HG03139 (cell line): ENCODE data around the gene GJB5.
"Not testable (repeated sequence)": the region's sequence is repeated elsewhere in the genome, so short reads cannot be mapped to it uniquely, and the experiment has no call there.

ENCODE experiments used
- ATAC-seq: cut with Tn5 transposase; IDR thresholded peaks from one replicate; pipeline ENCODE4 v1.9.1; 2021; ENCODE audit not compliant: unreplicated experiment

The GJB5 gene

DNA sequence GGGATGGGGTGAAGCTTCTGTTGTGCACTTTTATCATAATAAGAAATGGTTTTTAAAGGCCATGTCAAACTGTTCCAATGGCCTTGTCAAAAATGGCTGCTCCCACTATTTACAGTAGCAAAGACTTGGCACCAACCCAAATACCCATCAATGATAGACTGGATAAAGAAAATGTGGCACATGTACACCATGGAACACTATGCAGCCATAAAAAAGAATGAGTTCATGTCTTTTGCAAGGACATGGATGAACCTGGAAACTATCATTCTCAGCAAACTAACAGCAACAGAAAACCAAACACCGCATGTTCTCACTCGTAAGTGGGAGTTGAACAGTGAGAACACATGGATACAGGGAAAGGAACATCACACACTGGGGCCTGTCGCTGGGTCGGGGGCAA is 18.3 kb downstream of the GJB5 start:
- ATAC-seq = not testable (repeated sequence)

DNA sequence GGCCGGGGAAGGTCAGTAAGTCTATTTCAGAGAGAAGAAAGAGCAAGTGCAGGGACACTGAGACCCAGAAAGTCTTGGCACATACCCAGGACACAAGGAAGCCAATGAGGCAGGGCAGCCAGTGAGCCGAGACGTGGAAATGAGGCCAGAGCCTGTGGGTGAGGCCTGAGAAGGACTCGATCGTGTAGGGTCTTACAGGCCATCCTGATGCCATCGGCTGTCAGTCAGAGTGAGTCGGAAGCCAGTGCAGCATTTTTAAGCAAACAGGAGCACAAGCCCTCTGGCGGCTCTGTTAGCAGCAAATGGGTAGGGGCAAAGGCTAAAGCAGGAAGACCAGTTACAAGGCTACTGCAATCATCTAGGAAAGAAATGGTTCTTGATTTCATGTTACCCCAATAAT is 20.1 kb downstream of the GJB5 start:
- no peak for ATAC-seq

DNA sequence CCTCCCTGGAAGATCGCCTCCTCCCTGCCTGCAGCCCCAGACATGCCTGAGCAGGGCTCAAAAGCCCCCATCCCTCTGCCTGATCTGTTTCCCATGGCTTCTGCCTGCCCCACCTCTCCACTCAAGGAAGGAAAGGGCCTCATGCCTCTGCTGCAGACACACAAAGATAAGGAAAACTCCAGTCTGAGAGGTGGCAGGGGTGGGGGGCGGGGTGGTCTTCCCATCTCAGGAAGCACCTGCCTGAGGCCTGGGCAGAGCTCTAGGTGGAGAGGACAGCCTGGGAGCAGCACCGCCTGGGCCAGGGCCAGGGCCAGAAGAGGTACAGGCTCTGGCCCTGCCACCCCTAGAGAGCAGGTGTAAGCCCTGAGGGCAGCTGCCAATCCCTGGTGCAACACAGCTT is 22.1 kb downstream of the GJB5 start:
- ATAC-seq = no peak

DNA sequence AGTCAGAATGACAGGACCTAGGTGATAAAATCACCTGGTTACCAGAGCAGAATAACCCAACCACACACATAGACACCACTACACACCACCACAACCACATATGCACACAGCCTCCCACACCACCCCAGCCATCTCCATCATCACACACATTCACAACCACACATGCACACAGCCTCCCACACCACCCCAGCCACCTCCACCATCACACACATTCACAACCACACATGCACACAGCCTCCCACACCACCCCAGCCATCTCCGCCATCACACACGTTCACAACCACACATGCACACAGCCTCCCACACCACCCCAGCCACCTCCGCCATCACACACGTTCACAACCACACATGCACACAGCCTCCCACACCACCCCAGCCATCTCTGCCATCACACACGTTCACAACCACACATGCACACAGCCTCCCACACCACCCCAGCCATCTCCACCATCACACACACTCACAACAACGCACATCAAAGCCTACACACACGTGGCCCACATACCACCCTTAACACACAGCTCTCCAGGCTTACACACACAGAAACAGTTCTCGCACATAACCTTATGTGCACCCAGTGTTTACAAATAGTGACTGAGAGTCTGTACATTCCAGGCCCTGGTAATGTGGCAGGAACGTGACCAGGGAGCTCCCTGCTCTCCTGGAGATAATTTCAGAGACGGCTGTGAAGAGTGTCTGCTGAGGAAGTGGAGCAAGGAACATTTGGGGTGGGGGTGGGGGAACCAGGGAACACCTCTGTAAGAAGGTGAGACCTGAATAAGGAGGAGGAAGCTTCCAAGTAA is 22.9 kb downstream of the GJB5 start:
- no peak for ATAC-seq

DNA sequence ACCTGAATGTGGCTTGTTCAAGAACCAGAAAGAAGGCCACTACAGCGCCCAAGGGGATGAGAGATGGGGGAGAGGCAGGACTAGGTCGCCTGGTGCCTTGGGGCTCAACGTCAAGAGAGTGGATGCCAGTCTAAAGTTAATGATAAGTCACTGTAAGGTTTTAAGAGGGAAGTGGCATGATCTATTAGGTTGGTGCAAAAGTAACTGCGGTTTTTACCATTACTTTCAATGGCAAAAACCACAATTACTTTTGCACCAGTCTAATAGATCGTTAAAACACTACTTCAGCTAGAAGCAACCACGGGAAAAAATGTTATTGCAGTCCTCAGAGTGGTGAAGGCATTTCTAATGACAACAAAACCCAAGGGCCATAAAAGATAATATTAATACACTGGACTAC is 23.5 kb downstream of the GJB5 start:
- no peak for ATAC-seq

DNA sequence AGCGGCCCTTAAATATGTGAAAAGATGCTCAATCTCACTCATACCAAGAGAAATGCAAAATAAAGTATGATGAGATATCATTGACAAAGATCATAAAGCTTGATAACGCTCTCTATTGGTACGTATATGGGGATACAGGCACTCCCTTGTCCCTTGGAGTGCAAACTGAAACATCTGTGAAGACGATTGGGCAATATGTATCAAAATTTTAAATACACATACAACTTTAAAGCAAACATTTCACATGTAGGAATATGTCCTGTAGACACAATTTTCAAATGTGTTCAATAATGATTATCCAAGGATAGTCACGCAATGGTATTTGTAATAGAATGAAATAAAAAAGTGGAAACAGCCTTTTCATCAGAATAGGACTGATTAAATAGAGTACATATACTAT is 24.2 kb downstream of the GJB5 start:
- ATAC-seq = no peak

DNA sequence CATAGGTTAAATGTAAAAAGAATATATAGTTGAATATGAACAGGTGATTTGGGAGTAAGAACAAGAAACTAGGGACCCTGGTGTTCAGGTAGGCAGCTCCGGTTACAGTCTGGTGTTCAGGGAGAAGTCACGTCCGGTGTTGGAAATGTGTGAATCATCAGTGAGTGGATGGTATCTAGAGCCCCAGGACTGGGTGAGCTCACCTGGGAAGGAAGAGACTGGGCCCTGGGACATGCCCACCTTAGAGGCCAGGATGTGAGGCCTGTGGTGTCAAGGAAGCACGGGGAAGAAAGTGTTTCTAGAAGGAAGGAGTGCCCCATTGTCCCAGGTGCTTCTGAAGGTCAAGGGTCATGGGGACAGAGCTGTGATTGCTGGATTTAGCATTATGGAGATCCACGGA is 24.7 kb downstream of the GJB5 start:
- no peak for ATAC-seq

DNA sequence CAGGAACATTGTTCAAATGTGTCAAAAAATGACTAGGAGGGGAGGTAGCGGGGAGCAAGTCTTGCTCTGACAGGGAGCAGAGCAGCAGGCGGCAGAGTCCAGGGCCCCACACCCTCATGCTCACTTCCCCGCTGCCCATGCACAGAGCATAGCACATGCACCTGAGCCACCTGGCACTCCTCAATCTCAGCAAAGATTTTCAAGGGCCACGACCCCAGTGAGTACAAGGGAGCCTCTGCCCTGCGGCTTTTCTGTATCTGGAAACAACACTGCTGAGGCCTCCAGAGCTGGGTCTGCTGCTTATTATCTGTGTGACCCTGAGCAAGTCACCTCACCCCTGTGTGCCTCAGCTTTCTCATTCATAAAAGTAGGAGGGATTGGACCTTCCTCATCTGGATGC is 25.1 kb downstream of the GJB5 start:
- ATAC-seq = no peak

DNA sequence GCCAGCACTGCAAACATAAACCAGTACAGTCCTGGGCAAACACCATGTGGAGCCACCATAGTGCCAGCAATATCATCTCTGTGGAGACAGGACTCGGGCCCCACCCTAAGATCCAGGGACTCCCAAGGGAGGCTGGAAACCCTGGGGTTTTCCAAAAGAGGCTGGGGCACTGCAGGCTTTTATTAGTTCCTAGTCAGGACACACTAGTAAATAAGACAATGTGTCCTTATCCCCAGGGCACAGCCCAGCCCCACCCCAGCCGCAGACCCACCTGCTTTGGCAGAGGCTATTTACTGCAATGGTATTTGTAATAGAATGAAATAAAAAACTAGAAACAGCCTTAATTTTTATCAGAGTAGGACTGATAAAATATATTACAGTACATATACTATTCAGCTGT is 25.7 kb downstream of the GJB5 start:
- ATAC-seq = no peak

DNA sequence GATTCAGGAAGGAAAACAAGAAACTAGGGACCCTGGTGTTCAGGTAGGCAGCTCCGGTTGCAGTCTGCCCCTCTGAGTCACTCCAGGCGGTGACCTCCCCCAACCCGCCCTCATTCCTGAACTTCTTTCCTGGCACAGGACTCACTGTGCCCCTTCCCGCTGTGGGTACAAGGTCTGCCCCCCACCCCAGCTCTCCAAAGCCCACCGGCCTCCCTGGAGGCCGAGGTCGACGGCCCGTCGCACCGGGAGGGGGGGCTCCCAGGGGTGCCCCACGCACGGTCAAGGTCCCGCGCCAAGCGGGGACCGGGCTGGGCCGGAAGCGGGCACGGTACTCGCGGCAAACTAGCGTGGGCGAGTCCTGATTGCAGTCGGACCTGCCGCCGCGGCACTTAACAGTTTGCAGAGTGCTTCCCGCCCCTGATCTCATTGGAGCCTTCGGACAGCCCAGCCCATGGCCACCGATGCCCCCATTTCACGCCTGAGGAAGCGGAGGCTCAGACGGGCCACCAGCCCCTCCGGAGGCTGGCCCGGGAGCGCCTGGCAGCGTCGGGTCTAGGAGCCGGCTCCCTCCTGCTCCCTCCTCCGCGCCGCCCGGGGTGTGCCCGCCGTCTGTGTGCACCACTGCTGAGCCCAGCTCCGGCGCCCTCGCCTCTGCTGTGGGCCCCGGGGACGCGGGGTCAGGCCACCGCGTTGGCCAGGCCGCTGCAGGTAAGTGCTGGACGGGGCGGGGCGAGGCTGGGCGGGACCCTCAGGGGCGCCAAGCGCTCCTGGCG is 26.4 kb downstream of the GJB5 start, which contains the start of gene GJB3:
Gene GJB3 (plus strand): TSS at position 144 of the 773 bp plus-strand sequence. CDS start 3,549 bp downstream, outside the sequence.
- no peak for ATAC-seq

DNA sequence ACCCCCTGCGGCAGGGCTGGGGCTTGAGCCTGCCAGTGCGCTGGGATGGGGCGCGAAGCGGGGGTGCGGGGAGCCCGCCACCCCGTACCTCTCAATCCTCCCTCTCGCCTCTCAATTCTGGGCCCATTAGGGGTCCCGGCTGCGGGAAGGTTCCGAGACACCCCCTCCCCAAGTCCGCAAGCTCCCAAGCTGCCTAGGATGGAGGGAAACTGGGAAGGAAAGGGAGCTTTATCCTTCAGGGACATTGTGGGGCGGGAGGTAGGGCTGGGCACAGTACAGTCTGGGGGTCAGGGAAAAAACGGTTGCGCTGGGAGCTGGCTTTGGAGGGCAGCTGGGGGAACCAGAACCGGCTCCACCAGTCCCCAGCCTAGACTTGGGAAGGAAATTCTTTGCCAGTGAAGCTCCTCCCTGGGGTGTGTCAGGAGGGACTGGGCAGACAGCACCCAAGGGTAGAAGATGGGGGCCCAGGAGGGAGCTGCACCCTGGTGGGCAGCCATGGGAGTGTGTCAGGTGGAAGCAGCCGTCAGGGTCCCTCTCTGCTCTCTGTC is 27.1 kb downstream of the GJB5 start:
- no peak for ATAC-seq

DNA sequence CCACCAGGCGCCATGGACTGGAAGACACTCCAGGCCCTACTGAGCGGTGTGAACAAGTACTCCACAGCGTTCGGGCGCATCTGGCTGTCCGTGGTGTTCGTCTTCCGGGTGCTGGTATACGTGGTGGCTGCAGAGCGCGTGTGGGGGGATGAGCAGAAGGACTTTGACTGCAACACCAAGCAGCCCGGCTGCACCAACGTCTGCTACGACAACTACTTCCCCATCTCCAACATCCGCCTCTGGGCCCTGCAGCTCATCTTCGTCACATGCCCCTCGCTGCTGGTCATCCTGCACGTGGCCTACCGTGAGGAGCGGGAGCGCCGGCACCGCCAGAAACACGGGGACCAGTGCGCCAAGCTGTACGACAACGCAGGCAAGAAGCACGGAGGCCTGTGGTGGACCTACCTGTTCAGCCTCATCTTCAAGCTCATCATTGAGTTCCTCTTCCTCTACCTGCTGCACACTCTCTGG is 29.9 kb downstream of the GJB5 start:
- ATAC-seq = no peak

DNA sequence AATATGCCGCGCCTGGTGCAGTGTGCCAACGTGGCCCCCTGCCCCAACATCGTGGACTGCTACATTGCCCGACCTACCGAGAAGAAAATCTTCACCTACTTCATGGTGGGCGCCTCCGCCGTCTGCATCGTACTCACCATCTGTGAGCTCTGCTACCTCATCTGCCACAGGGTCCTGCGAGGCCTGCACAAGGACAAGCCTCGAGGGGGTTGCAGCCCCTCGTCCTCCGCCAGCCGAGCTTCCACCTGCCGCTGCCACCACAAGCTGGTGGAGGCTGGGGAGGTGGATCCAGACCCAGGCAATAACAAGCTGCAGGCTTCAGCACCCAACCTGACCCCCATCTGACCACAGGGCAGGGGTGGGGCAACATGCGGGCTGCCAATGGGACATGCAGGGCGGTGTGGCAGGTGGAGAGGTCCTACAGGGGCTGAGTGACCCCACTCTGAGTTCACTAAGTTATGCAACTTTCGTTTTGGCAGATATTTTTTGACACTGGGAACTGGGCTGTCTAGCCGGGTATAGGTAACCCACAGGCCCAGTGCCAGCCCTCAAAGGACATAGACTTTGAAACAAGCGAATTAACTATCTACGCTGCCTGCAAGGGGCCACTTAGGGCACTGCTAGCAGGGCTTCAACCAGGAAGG is 30.5 kb downstream of the GJB5 start:
- no peak for ATAC-seq

DNA sequence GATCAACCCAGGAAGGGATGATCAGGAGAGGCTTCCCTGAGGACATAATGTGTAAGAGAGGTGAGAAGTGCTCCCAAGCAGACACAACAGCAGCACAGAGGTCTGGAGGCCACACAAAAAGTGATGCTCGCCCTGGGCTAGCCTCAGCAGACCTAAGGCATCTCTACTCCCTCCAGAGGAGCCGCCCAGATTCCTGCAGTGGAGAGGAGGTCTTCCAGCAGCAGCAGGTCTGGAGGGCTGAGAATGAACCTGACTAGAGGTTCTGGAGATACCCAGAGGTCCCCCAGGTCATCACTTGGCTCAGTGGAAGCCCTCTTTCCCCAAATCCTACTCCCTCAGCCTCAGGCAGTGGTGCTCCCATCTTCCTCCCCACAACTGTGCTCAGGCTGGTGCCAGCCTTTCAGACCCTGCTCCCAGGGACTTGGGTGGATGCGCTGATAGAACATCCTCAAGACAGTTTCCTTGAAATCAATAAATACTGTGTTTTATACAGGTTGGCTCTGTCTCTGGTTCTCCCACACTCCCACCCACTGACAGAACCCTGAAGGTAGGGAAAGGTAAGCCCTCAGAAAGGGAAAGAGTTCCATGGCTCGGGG is 31.1 kb downstream of the GJB5 start:
- ATAC-seq = no peak

DNA sequence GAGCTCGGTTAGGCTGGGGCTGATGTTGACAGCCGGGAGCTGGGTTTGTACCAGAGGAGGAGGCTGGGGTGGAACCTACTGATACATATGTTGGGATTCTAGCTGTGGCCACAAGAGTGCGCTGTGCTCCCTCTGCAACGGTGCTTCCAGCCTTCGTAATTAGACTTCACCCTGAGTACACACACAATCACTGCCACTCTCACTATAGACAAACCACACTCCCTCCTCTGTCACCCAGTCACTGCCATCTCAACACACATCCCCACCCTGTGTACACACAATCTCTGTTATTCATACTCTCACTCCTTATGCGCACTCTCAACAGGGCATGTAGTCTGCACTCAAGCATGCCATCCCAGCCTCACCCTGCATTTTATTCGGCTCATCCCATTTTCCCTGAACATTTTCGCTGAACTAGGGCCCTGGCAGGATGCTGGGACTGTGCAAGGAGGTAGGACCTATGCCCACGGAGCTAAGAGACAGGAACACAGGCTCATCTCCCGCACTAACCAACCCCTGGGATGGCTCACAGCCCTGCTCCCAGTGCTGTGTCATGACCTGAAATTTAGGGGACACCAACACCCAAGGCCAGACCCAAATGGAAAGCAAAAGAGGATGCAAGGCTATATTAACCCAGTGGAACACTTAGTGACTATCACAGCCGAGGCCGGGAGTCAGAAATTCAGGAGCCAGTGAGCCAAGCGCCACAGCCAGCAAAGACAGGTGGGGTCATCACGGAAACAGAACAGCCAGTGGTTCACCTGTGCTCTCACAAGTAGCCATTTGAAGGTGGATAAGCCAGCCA is 31.9 kb downstream of the GJB5 start:
- no peak for ATAC-seq

DNA sequence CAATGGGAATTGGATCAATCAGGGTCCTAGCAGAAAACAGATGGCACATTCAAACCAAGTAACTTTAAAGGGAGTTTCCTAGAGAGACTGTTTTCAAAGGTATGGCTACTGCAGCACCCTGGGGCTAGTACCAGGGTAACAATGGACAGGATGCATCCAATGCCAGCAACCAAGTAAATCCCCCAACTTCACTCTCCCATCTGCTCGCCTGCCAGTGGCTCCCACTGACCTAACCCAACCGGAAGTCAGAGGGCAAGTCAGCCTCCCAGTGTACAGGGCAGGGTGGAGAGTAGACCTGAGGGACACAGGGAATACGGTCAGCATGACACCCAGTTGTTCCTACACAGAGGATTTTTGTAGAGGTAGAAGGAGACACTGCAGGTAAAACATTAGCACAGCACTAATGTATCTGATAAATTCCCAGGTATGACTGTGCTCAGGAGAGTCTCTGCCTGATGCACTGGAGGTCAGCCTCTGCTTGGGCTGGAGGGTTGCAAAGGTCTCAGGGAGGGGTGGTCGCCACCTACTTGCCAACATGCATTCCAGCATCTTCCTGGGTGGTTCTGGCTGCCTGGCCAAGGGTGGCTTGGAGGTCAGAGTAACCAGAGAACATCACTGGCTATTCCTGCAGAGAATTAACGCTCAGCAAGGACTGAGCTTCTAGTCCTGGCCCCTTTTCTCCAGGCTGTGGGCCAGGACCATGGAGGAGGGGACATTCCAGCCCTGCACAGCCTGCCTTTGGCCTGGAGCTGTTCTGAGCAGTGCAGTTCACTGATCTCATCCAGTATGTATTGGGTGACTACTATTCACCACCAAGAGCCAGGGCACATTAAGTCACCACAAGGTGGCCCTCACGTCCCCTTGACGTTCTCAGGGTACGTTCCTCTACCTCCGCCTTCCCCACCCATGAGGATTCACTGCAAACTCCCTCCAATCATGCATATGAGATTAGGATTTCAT is 32.9 kb downstream of the GJB5 start:
- ATAC-seq = no peak

DNA sequence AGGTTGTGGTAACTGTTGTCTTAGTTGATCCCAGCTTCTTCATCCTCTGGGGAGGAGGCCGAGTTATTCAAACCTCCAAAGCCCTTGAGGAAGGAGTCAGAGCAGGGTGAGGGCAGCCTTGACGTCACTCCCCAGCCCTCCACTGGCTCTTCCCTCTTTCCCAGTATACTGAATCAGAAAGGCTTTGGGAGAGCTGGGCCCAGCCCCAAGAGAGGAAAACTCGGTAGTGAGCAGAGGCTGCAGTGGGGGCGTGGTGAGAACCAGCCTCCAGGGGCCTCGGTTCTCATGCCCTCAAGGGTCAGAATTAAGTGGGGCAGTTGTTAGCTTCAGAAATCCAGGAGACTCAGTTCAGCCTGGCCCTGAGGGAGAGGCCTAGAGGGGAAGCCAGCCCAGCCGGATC is 36.1 kb downstream of the GJB5 start:
- no peak for ATAC-seq

DNA sequence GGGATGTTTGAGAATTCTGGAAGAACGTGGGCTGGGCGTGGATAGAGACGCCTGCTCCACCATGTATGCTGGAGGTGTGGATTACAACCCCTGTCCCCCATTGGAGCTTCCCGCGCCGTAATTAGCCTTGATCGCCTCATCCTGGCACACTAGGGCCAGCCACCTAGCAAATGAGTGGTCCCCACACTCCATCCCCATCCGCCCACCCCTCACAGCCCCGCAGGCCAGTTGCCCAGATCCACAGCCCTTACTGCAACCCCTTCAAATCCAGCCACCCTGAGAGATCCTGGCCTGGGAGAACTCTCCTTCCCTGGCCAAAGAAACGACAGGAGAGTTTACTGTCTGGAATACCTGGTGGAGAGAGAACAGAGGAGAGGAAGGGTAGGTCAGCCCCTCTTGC is 37.6 kb downstream of the GJB5 start:
- ATAC-seq = no peak
